GM23338 (cell line): ENCODE results near the gene RNLS. TPM values are rescaled to one million over a fixed set of nuclear protein-coding genes. Genes with fewer than 3 reads are reported as not detected.

Source experiments
- CREB1 ChIP-seq: fragments of 250-450 bp; sonication (Bioruptor Pico); IDR thresholded peaks from 2 replicates; pipeline ENCODE4 v1.5.0; 2020; ENCODE audit warnings: low read depth, mild to moderate bottlenecking, moderate library complexity
- ETS1 ChIP-seq: IDR thresholded peaks from 2 replicates; pipeline ENCODE4 v1.6.1; 2016; ENCODE audit warnings: antibody characterized with exemption
- EZH2 ChIP-seq: fragments of 200-600 bp; sonication (generic); IDR thresholded peaks from one replicate; pipeline ENCODE4 v1.8.0; 2017; ENCODE audit warnings: antibody characterized with exemption, mild to moderate bottlenecking, low read depth; ENCODE audit not compliant: unreplicated experiment
- EZH2phosphoT487 ChIP-seq: fragments of 200-600 bp; sonication (generic); IDR thresholded peaks from one replicate; pipeline ENCODE4 v1.8.1; 2018; ENCODE audit warnings: antibody characterized with exemption; ENCODE audit not compliant: unreplicated experiment
- POLR2AphosphoS5 ChIP-seq: IDR thresholded peaks from 2 replicates; pipeline ENCODE4 v1.6.1; 2016; ENCODE audit warnings: antibody characterized with exemption, low read depth
- REST ChIP-seq: IDR thresholded peaks from one replicate; pipeline ENCODE4 v1.6.1; 2018; ENCODE audit warnings: antibody characterized with exemption; ENCODE audit not compliant: unreplicated experiment
- polyA plus RNA-seq: library from polyadenylated mRNA; unstranded; fragments of >200 nt; fragmentation: Nextera tagmentation; extraction: Ambion mirVana; gene quantifications from 2 replicates; pipeline ENCODE4 v1.2.1, GENCODE V29; 2016
- total RNA-seq: library from RNA; depleted of rRNA; stranded (reverse); fragments of >200 nt; shearing (Covaris generic); gene quantifications from 2 replicates; pipeline ENCODE4 v1.2.3, GENCODE V29; 2014
- TF ChIP-seq, protein P1 (sequence below): fragments of 250-450 bp; sonication (Bioruptor Pico); IDR thresholded peaks from 2 replicates; pipeline ENCODE4 v1.5.0; 2020; ENCODE audit warnings: mild to moderate bottlenecking, moderate library complexity

Gene RNLS
- total and polyA plus RNA-seq, 2 experiments from 2014 or later: 8.8 to 15.2 TPM

DNA sequence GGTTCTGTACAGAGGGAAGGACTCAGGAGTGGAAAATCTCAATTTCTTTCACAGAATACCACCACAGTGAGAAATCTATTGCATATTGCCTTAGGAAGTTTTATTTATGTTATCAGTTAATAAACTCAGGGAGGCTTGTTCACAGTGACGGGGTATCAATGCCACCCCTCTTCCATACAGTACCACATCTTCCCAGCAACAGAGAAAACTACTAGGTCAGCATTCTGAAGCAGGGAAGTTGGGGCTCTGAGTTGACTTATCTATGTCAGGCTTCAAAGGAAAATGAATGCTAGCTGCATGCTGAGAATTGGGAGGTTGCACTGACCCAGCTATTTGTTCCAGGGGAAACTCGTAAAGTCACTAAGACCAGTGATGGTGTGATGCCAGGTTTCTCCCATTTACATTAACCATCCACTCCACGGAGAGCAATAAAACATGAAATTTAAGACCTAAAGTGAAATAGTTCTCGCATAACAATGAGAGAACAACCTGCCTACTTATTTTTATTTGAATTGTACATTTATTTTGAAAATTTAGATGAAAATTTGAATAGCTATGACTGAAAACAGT lies 266.7 kb downstream of the RNLS start (continued):
- TF ChIP-seq, protein P1, sequence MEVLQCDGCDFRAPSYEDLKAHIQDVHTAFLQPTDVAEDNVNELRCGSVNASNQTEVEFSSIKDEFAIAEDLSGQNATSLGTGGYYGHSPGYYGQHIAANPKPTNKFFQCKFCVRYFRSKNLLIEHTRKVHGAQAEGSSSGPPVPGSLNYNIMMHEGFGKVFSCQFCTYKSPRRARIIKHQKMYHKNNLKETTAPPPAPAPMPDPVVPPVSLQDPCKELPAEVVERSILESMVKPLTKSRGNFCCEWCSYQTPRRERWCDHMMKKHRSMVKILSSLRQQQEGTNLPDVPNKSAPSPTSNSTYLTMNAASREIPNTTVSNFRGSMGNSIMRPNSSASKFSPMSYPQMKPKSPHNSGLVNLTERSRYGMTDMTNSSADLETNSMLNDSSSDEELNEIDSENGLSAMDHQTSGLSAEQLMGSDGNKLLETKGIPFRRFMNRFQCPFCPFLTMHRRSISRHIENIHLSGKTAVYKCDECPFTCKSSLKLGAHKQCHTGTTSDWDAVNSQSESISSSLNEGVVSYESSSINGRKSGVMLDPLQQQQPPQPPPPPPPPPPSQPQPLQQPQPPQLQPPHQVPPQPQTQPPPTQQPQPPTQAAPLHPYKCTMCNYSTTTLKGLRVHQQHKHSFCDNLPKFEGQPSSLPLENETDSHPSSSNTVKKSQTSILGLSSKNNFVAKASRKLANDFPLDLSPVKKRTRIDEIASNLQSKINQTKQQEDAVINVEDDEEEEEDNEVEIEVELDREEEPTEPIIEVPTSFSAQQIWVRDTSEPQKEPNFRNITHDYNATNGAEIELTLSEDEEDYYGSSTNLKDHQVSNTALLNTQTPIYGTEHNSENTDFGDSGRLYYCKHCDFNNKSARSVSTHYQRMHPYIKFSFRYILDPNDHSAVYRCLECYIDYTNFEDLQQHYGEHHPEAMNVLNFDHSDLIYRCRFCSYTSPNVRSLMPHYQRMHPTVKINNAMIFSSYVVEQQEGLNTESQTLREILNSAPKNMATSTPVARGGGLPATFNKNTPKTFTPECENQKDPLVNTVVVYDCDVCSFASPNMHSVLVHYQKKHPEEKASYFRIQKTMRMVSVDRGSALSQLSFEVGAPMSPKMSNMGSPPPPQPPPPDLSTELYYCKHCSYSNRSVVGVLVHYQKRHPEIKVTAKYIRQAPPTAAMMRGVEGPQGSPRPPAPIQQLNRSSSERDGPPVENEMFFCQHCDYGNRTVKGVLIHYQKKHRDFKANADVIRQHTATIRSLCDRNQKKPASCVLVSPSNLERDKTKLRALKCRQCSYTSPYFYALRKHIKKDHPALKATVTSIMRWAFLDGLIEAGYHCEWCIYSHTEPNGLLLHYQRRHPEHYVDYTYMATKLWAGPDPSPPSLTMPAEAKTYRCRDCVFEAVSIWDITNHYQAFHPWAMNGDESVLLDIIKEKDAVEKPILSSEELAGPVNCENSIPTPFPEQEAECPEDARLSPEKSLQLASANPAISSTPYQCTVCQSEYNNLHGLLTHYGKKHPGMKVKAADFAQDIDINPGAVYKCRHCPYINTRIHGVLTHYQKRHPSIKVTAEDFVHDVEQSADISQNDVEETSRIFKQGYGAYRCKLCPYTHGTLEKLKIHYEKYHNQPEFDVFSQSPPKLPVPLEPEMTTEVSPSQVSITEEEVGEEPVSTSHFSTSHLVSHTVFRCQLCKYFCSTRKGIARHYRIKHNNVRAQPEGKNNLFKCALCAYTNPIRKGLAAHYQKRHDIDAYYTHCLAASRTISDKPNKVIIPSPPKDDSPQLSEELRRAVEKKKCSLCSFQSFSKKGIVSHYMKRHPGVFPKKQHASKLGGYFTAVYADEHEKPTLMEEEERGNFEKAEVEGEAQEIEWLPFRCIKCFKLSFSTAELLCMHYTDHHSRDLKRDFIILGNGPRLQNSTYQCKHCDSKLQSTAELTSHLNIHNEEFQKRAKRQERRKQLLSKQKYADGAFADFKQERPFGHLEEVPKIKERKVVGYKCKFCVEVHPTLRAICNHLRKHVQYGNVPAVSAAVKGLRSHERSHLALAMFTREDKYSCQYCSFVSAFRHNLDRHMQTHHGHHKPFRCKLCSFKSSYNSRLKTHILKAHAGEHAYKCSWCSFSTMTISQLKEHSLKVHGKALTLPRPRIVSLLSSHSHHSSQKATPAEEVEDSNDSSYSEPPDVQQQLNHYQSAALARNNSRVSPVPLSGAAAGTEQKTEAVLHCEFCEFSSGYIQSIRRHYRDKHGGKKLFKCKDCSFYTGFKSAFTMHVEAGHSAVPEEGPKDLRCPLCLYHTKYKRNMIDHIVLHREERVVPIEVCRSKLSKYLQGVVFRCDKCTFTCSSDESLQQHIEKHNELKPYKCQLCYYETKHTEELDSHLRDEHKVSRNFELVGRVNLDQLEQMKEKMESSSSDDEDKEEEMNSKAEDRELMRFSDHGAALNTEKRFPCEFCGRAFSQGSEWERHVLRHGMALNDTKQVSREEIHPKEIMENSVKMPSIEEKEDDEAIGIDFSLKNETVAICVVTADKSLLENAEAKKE (CRISPR knock-in tag): no peak
- no peak for TF ChIP-seq EZH2
- TF ChIP-seq CREB1: no peak
- no peak for TF ChIP-seq ETS1
- TF ChIP-seq REST: no peak
- no peak for TF ChIP-seq POLR2AphosphoS5
- TF ChIP-seq EZH2phosphoT487: no peak
